Activated T-cell treated with anti-CD3 and anti-CD28 coated beads, Interleukin-2, amount 50 U/mL, for 24 hours (primary cell): ENCODE measurements around the gene FGD2.
"Not testable (repeated sequence)": the region's sequence is repeated elsewhere in the genome, so short reads cannot be mapped to it uniquely, and the experiment has no call there.

Source experiments
- DNase-seq: peaks from one replicate; pipeline ENCODE4 v3.0.0-alpha.2; 2020
- H3K27ac Mint-ChIP-seq: 2 replicates; pipeline ENCODE4 v1.8.0; 2020; ENCODE audit warnings: mild to moderate bottlenecking, mixed read lengths
- H3K27me3 Mint-ChIP-seq: 2 replicates; pipeline ENCODE4 v1.8.0; 2020; ENCODE audit warnings: mixed read lengths
- H3K36me3 Mint-ChIP-seq: 2 replicates; pipeline ENCODE4 v1.8.0; 2020; ENCODE audit warnings: low read depth, mixed read lengths
- H3K4me1 Mint-ChIP-seq: 2 replicates; pipeline ENCODE4 v1.8.0; 2020; ENCODE audit warnings: low read depth, mixed read lengths
- H3K4me3 Mint-ChIP-seq: 2 replicates; pipeline ENCODE4 v1.8.0; 2020; ENCODE audit warnings: mild to moderate bottlenecking, moderate library complexity, mixed read lengths
- H3K9me3 Mint-ChIP-seq: 2 replicates; pipeline ENCODE4 v1.8.0; 2020; ENCODE audit warnings: mixed read lengths

The FGD2 gene

GRCh38 chr6:37058084-37058586 is 52.7 kb downstream of the FGD2 start:
- no peak for DNase-seq
- Mint-ChIP-seq H3K27me3 (no peaks in the 10 kb centered on the region), H3K36me3 (no peaks in the 10 kb centered on the region), H3K4me3 (no peak overlapping the region), H3K9me3 (no peaks in the 10 kb centered on the region), H3K27ac (no peak overlapping the region), H3K4me1 (peaks cover 4% of the 10 kb centered on the region)

- not testable (repeated sequence) for H3K36me3 Mint-ChIP-seq, H3K9me3 Mint-ChIP-seq, H3K4me1 Mint-ChIP-seq, H3K27ac Mint-ChIP-seq, H3K4me3 Mint-ChIP-seq, H3K27me3 Mint-ChIP-seq, DNase-seq
These were observed 53.5 kb downstream of the FGD2 start for GRCh38 chr6:37058984-37059343.

GRCh38 chr6:37059344-37060194 is 54.1 kb downstream of the FGD2 start:
- H3K4me3 Mint-ChIP-seq: no peak overlapping the region
- DNase-seq: no peak
- H3K9me3 Mint-ChIP-seq: no peaks in the 10 kb centered on the region
- H3K27me3 Mint-ChIP-seq: no peaks in the 10 kb centered on the region
- no peak overlapping the region for H3K27ac Mint-ChIP-seq
- no peaks in the 10 kb centered on the region for H3K36me3 Mint-ChIP-seq
- H3K4me1 Mint-ChIP-seq: peaks cover 4% of the 10 kb centered on the region

GRCh38 chr6:37060195-37060559 is 54.7 kb downstream of the FGD2 start:
- Mint-ChIP-seq H3K9me3 (no peaks in the 10 kb centered on the region), H3K4me3 (no peak overlapping the region), H3K36me3 (no peaks in the 10 kb centered on the region), H3K27ac (no peak overlapping the region), H3K4me1 (peaks cover 4% of the 10 kb centered on the region), H3K27me3 (no peaks in the 10 kb centered on the region)
- no peak for DNase-seq

- H3K4me3 Mint-ChIP-seq: no peak overlapping the region
- H3K36me3 Mint-ChIP-seq: no peaks in the 10 kb centered on the region
- H3K9me3 Mint-ChIP-seq: no peaks in the 10 kb centered on the region
- H3K27ac Mint-ChIP-seq: no peak overlapping the region
- H3K27me3 Mint-ChIP-seq: no peaks in the 10 kb centered on the region
- peaks cover 4% of the 10 kb centered on the region for H3K4me1 Mint-ChIP-seq
- no peak for DNase-seq
These were observed 55.8 kb downstream of the FGD2 start for GRCh38 chr6:37061157-37061804.

GRCh38 chr6:37062424-37062823 is 57.0 kb downstream of the FGD2 start:
- no peak overlapping the region for H3K27ac Mint-ChIP-seq
- no peaks in the 10 kb centered on the region for H3K9me3 Mint-ChIP-seq
- H3K27me3 Mint-ChIP-seq: no peaks in the 10 kb centered on the region
- DNase-seq: no peak
- H3K4me3 Mint-ChIP-seq: no peak overlapping the region
- H3K36me3 Mint-ChIP-seq: no peaks in the 10 kb centered on the region
- peaks cover 4% of the 10 kb centered on the region for H3K4me1 Mint-ChIP-seq

- peaks cover 16% of the 10 kb centered on the region for H3K4me1 Mint-ChIP-seq
- H3K36me3 Mint-ChIP-seq: no peaks in the 10 kb centered on the region
- H3K4me3 Mint-ChIP-seq: no peak overlapping the region
- H3K27ac Mint-ChIP-seq: no peak overlapping the region
- no peak for DNase-seq
- H3K9me3 Mint-ChIP-seq: no peaks in the 10 kb centered on the region
- no peaks in the 10 kb centered on the region for H3K27me3 Mint-ChIP-seq
These were observed 63.2 kb downstream of the FGD2 start for GRCh38 chr6:37068356-37069270.

- Mint-ChIP-seq H3K27me3 (no peaks in the 10 kb centered on the region), H3K4me1 (peaks cover 16% of the 10 kb centered on the region), H3K36me3 (no peaks in the 10 kb centered on the region), H3K4me3 (no peak overlapping the region), H3K9me3 (no peaks in the 10 kb centered on the region), H3K27ac (no peak overlapping the region)
- no peak for DNase-seq
These were observed 64.2 kb downstream of the FGD2 start for GRCh38 chr6:37069639-37070038.

- Mint-ChIP-seq H3K4me3 (no peak overlapping the region), H3K36me3 (no peaks in the 10 kb centered on the region), H3K9me3 (no peaks in the 10 kb centered on the region), H3K4me1 (peaks cover 16% of the 10 kb centered on the region), H3K27ac (peak overlapping the region; percentile 29), H3K27me3 (no peaks in the 10 kb centered on the region)
- no peak for DNase-seq
These were observed 67.1 kb downstream of the FGD2 start for GRCh38 chr6:37072526-37072925.

- H3K4me3 Mint-ChIP-seq: no peak overlapping the region
- H3K36me3 Mint-ChIP-seq: no peaks in the 10 kb centered on the region
- no peak overlapping the region for H3K27ac Mint-ChIP-seq
- H3K27me3 Mint-ChIP-seq: no peaks in the 10 kb centered on the region
- DNase-seq: no peak
- peaks cover 16% of the 10 kb centered on the region for H3K4me1 Mint-ChIP-seq
- no peaks in the 10 kb centered on the region for H3K9me3 Mint-ChIP-seq
These were observed 68.8 kb downstream of the FGD2 start for GRCh38 chr6:37074053-37074827.

GRCh38 chr6:37077191-37077904 is 71.9 kb downstream of the FGD2 start:
- Mint-ChIP-seq H3K27ac (no peak overlapping the region), H3K4me1 (peaks cover 8% of the 10 kb centered on the region), H3K36me3 (no peaks in the 10 kb centered on the region), H3K27me3 (no peaks in the 10 kb centered on the region), H3K4me3 (no peak overlapping the region), H3K9me3 (no peaks in the 10 kb centered on the region)
- DNase-seq: no peak

GRCh38 chr6:37077905-37078296 is 72.4 kb downstream of the FGD2 start:
- no peak overlapping the region for H3K27ac Mint-ChIP-seq
- no peaks in the 10 kb centered on the region for H3K36me3 Mint-ChIP-seq
- peaks cover 4% of the 10 kb centered on the region for H3K4me1 Mint-ChIP-seq
- H3K4me3 Mint-ChIP-seq: no peak overlapping the region
- H3K27me3 Mint-ChIP-seq: no peaks in the 10 kb centered on the region
- H3K9me3 Mint-ChIP-seq: no peaks in the 10 kb centered on the region
- no peak for DNase-seq
